ENCODE results near the gene MYZAP.

Gene MYZAP

DNA sequence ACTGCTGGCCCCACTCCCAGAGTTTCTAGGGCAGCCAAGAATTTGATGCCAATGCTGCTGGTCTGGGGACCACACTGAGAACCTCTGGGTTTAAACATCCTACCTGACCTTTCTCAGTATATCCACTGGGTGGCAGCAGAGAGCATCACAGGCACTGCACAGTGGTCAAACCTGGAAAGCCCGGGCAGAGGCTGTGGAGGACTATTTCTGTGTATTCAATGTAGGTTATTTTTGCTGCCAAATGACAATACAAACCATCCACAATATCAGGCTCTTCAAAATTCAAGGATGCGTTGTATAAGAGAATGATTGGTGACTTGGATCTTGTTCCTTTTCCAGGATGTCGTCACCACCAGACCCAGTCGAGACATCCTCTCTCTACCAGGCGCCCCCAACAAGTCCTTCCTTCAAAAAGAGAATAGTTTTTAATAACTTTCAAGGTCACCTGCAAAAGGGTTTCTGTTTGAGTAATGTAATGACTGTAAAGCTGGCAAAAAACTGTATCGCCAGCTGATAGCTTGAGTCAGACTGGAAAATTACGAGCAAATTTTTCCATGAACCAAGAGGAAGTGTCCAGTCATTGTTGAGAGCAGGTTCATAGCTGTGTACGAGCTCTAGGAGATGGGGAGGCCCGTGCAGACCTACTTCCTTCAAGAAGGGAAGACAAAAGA is 30.5 kb upstream of the MYZAP start:
- peak in 49 of 56 donors; percentile 10 to 79 (median 37) for DNase-seq

- no peak for DNase-seq
These were observed 29.4 kb upstream of the MYZAP start for GRCh38 chr15:57562196-57562769.

DNA sequence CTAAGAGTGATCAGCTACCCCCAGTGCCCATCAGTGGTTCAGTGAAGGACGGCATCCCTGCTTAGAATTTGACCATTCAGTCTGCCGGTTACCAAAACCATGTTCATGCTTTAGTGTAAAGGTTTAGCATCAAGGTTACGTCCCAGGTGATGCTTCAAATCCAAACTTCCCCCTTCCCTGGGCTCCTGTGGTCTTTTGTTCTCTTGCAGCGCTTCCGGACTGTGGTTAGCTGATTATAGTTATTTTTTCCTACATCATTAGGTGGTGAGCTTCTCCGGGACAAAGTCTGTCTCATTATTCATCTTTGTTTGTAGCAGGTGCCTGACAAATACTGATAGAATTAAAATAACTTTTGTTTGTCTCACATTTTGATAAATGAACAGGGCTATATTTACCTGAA is 28.3 kb upstream of the MYZAP start:
- no peak for DNase-seq

GRCh38 chr15:57565311-57565710 is 26.4 kb upstream of the MYZAP start:
- no peak for DNase-seq

DNA sequence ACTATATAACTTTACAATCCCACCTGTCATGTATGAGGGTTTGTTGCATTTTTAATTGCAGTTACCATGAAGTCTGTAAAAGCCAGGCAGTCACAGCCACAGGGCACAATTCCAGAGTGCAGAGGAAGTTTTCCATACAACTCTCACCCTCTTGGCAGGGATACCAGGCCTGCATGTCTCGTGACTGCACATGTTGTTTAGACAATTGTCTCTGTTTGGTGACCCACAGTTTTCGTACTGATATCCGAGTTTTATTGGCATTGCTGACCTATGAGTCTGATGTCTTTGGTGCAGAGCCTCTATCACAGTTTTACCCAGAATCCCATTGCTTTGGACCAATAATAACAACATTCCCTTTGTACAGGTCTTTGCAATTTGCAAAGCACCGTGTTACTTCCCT is 24.9 kb upstream of the MYZAP start:
- no peak for DNase-seq

DNA sequence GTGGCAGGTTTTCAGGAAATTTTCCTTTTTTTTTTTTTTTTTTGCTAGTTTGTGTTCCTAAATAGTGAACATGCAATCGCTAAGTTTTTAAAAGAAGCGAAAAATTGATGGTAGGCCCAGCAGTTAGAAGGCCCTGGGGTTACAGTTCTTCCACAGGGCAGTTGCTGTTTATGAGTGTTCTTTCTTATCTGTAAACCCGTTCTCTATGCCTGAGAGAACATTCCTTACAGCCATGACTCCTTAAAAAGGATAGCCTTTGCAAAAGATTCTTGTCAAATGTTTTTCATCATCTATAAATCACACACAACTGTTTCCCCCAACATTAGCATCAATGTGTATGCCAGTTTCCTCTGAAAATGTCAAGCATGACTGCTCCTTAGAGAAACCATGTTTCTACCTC is 23.8 kb upstream of the MYZAP start:
- DNase-seq: no peak

DNA sequence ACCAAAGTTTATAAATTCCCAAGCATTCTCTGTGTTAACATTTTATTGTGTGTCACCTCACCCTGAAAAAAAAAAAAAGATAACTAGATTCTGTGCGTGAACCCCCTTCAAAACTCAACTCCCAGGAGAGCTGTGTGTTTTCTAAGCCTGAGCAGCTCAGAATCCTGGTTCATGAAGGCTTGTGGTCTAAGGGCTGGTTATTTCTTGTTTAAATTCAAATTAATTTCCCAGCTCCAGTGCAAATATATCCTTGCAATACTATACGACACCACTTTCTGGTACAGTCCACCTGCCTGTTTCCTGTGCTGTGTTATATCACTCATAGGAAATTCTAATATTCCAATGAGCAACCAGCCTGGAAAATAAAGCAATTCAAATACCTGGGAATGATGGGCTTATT is 23.4 kb upstream of the MYZAP start:
- no peak for DNase-seq

- DNase-seq: no peak
These were observed 21.4 kb upstream of the MYZAP start for GRCh38 chr15:57570340-57570739.

GRCh38 chr15:57570994-57571393 is 20.7 kb upstream of the MYZAP start:
- no peak for DNase-seq

- DNase-seq: no peak
These were observed 20.0 kb upstream of the MYZAP start for GRCh38 chr15:57571725-57572124.

DNA sequence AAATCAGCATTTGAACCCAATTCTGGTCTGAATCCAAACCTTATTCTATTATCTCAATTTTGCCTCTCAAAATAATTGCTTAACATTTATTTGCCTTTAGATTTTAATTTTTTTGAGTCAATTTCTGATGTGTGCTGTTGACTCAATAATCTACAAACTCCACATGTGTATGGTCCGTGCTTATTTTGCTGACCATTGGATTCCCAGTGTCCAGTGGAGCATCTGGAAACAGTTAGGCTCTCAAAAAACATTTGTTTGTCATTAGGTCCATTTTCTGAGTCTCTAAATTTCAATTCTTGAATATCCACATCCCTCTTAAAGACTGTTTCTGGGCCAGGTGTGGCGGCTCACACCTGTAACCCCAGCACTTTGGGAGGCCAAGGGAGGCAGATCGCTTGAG is 19.2 kb upstream of the MYZAP start:
- DNase-seq: no peak

DNA sequence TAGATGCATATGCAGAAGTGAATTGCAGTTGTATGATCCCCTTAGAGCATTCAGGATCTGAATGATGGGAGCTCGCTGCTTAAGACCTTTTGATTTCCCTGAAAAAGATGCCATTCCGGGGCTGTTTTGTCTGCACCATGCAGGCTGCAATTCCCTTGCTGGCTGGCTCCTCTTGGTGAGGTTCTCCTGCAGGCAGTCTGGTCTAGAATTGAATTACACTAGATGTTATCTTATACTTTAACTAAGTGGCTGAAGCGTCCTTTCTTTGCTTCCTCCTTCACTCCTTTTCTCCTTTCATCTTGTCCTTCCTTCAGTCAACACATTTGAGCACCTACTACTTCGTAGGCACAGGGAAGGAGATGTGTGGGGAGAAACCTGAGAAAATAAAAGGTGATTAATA is 18.6 kb upstream of the MYZAP start:
- DNase-seq: no peak

GRCh38 chr15:57575363-57575762 is 16.3 kb upstream of the MYZAP start:
- no peak for DNase-seq

GRCh38 chr15:57578288-57578900 is 13.3 kb upstream of the MYZAP start:
- DNase-seq: no peak

DNA sequence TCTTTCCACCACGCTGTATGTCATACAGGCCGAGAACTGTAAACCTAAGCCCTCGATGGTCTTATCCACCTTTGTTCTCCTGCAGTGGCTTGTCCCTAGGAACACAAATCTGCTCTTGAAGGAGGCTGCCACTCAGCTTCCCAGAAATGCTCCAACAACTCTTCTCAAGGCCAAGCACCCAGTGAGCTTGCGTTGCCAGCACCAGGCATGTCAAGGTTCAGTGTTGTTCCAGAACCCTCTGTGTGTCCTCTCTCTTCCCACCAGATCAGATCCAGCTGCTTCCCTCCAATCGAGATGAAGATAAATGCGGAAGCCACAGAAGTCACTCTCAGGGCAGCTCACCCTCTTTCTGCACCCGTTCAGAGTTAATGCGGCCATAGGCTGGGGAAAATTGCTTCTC is 11.3 kb upstream of the MYZAP start:
- no peak for DNase-seq

GRCh38 chr15:57580866-57581265 is 10.8 kb upstream of the MYZAP start:
- DNase-seq: no peak

DNA sequence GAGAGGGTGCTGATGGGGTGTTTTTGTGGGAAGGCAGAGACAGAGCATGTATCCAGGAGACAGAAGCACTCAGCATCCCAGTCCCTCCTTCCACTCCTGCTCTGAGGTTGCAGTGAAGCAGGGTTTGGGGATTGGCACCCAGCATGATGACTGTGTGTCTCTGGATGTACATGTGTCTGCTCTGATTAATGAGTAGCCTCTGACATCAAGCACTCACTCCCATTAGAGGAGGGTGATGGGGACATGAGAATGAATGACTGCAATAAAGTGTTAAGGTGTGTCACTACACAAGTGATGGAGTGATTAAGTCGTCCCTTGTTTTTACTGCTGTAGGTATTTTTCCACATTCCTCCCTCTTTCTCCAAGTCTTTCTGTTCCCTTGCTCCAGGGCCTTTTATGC is 9.6 kb upstream of the MYZAP start:
- no peak for DNase-seq

DNA sequence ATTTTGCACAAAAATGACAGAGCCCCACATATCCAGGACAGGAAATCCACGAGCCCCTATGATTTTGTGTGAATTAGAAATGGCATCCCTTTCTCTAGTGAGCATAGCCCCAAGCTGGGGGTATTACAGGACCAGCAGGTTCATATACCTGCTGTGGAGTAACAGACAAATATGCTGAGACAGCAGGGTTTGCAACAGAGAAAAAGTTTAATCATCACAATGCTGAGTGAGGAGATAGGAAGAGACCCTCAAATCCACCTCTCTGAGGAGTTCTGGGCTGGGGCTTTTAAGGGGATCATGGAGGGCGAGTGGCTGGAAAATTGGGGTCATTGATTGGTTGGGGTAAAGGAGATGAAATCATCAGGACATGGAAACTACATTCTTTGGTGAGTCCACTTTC is 8.4 kb upstream of the MYZAP start:
- DNase-seq: no peak

GRCh38 chr15:57583720-57584119 is 8.0 kb upstream of the MYZAP start:
- DNase-seq: no peak

DNA sequence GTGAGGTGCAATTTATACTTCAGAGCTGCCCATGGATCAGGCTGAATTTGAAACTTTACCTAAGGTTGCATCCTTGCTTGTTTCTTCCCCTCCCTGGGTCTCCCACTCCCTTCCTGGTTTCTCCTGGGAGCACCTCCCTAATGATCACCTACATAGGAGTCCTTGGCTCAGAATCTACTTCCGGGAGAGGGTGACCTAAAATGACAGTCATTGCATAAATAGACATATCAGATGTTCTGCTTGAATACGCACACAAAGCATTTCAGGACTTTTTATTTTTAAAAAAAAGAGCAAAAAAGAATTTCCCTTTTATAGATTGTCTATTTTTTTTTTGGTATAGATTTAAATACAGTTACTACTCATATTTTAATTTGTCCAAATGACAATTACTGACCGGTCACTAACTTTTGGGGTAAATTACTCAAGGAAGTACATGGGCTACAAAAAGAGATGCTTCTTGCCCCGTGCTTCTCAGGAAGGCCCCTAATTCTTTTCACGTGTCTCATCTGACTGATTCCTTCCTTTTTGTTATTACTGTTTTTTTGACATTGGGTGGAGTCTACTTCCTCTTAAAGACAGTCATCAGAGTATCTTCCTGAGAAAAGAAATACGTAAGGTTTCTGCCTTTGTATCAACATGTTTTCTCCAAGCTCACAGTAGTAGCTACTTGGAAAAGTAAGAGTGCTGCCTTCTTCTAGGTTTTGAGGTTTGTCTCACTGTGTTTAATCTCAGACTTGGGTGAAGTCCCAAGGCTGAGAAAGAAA is 4.9 kb upstream of the MYZAP start:
- no peak for DNase-seq

GRCh38 chr15:57589281-57589680 is 2.4 kb upstream of the MYZAP start:
- peak in 1 of 56 donors; percentile 4 for DNase-seq

GRCh38 chr15:57589754-57590153 is 1.9 kb upstream of the MYZAP start:
- peak in 2 of 56 donors; percentile 2 to 6 for DNase-seq

Measured in amygdala (tissue), 56 donors.